ENCODE results near the gene FAM200B.

The FAM200B gene

DNA sequence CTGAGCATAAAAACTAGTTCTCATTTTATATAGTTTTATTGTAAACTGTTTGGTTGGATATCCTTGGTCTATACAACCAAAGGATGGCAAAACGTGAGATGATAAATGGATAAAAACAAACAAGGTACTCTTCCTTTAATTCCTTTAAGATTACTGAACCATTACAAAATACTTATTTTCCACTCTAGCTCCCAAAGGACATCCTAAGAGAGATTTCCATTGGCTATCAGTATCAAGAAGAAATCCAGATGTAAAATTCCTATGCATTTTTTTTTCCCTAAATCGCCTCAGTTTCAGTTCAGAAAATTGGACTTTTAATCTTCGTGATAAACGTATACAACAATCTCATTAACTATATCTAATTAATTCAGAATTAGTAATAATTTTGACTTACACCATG is 28.8 kb upstream of the FAM200B start:
- Histone ChIP-seq H3K9me3 (ENCODE audit: insufficient read depth, low read length) (no peaks in the 10 kb centered on the region), H3K27me3 (ENCODE audit: insufficient read depth, insufficient read length) (no peaks in the 10 kb centered on the region), H3K4me3 (ENCODE audit: insufficient read length, low read depth) (no peak overlapping the region), H3K4me1 (ENCODE audit: insufficient read depth, insufficient read length) (no peaks in the 10 kb centered on the region), H3K9ac (ENCODE audit: insufficient read length, low read depth) (no peak overlapping the region), H3K36me3 (ENCODE audit: insufficient read depth, insufficient read length, low read length) (peaks cover 9% of the 10 kb centered on the region)
- TF ChIP-seq ZNF274 (IDR thresholded peaks at IDR 0.05; ENCODE audit: low read depth, low read length) (no peak), SUZ12 (IDR thresholded peaks at IDR 0.05; ENCODE audit: extremely low read depth, insufficient read depth, insufficient read length) (no peak), YY1 (IDR thresholded peaks at IDR 0.05; ENCODE audit: insufficient read depth, insufficient read length) (no peak)
- no peak for DNase-seq (ENCODE audit: low read depth, low spot score)

DNA sequence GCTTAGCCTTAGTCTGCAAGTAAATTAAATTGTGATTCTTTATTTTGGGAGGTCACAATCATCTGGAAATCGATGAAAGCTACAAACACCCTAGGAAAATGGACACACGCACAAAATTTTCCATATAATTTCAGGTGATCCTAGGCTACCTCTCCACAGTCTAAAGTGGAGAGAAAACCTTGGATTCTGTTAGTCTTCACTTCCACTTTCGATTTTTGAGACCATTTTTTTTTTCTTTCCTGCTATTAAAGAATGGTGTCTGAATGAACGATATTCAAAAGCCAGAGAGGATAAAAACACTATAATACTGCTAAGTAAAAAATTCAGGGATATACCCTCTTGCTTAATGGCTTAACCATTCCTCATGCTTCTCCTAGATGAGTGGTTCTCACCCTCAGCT is 28.2 kb upstream of the FAM200B start:
- Histone ChIP-seq H3K36me3 (ENCODE audit: insufficient read depth, insufficient read length, low read length) (peaks cover 14% of the 10 kb centered on the region), H3K9ac (ENCODE audit: insufficient read length, low read depth) (peak overlapping the region; percentile 99), H3K4me3 (ENCODE audit: insufficient read length, low read depth) (peak overlapping the region; percentile 86), H3K9me3 (ENCODE audit: insufficient read depth, low read length) (no peaks in the 10 kb centered on the region), H3K27me3 (ENCODE audit: insufficient read depth, insufficient read length) (no peaks in the 10 kb centered on the region), H3K4me1 (ENCODE audit: insufficient read depth, insufficient read length) (no peaks in the 10 kb centered on the region)
- TF ChIP-seq SUZ12 (IDR thresholded peaks at IDR 0.05; ENCODE audit: extremely low read depth, insufficient read depth, insufficient read length) = no peak
- no peak for TF ChIP-seq ZNF274 (IDR thresholded peaks at IDR 0.05; ENCODE audit: low read depth, low read length)
- no peak for DNase-seq (ENCODE audit: low read depth, low spot score)

- Histone ChIP-seq H3K9me3 (ENCODE audit: insufficient read depth, low read length) (no peaks in the 10 kb centered on the region), H3K27me3 (ENCODE audit: insufficient read depth, insufficient read length) (no peaks in the 10 kb centered on the region), H3K36me3 (ENCODE audit: insufficient read depth, insufficient read length, low read length) (peaks cover 14% of the 10 kb centered on the region), H3K4me1 (ENCODE audit: insufficient read depth, insufficient read length) (no peaks in the 10 kb centered on the region), H3K4me3 (ENCODE audit: insufficient read length, low read depth) (peak overlapping the region; percentile 86), H3K9ac (ENCODE audit: insufficient read length, low read depth) (peak overlapping the region; percentile 99)
- no peak for TF ChIP-seq YY1 (IDR thresholded peaks at IDR 0.05; ENCODE audit: insufficient read depth, insufficient read length)
- TF ChIP-seq ZNF274 (IDR thresholded peaks at IDR 0.05; ENCODE audit: low read depth, low read length) = no peak
- no peak for TF ChIP-seq SUZ12 (IDR thresholded peaks at IDR 0.05; ENCODE audit: extremely low read depth, insufficient read depth, insufficient read length)
- DNase-seq (ENCODE audit: low read depth, low spot score) = no peak
Measured at GRCh38 chr4:15653864-15654592, 27.6 kb upstream of the FAM200B start.

DNA sequence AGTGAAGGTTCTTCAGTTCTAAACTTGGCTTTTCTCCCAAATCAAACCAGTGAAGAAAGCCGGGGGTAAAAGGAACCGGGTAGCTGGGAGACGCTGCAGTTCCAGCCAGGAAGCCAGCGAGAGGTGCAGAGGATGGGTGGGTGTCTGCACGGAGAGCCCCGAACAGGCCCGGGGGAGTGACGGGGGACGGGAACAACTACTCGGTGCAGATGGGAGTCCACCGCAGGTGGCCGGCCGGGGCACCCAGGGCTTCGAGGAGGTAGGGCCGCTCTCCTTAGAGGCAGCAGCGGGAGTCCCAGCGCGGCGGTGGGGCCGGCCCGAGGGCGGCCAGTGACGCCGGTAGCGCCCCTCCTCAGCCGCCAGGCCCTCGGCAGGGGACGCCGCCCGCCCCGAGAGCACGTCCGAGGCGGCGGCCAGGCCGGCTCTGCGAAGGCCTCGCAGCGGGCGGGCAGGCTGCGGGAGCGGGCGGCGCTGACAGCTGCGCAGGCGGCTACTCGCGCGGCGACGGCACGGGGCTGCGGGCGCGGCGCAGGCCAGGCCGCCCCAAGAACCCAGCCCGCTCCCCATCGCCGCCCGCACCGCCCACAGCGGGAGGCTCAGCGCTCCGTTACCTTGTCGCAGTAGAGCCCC is 26.9 kb upstream of the FAM200B start:
- peak overlapping the region; percentile 99 for H3K9ac ChIP-seq (ENCODE audit: insufficient read length, low read depth)
- H3K4me3 ChIP-seq (ENCODE audit: insufficient read length, low read depth) = peak overlapping the region; percentile 86
- no peak for DNase-seq (ENCODE audit: low read depth, low spot score)
- H3K9me3 ChIP-seq (ENCODE audit: insufficient read depth, low read length) = no peaks in the 10 kb centered on the region
- no peak for TF ChIP-seq ZNF274 (IDR thresholded peaks at IDR 0.05; ENCODE audit: low read depth, low read length)
- no peak for TF ChIP-seq YY1 (IDR thresholded peaks at IDR 0.05; ENCODE audit: insufficient read depth, insufficient read length)
- no peak for TF ChIP-seq SUZ12 (IDR thresholded peaks at IDR 0.05; ENCODE audit: extremely low read depth, insufficient read depth, insufficient read length)
- peaks cover 19% of the 10 kb centered on the region for H3K36me3 ChIP-seq (ENCODE audit: insufficient read depth, insufficient read length, low read length)
- H3K27me3 ChIP-seq (ENCODE audit: insufficient read depth, insufficient read length) = no peaks in the 10 kb centered on the region
- no peaks in the 10 kb centered on the region for H3K4me1 ChIP-seq (ENCODE audit: insufficient read depth, insufficient read length)

- Histone ChIP-seq H3K4me3 (ENCODE audit: insufficient read length, low read depth) (peak within 1 kb of the TSS; percentile 86), H3K9me3 (ENCODE audit: insufficient read depth, low read length) (no peaks in the 10 kb centered on the region), H3K4me1 (ENCODE audit: insufficient read depth, insufficient read length) (no peaks in the 10 kb centered on the region), H3K27me3 (ENCODE audit: insufficient read depth, insufficient read length) (no peaks in the 10 kb centered on the region), H3K36me3 (ENCODE audit: insufficient read depth, insufficient read length, low read length) (peaks cover 24% of the 10 kb centered on the region), H3K9ac (ENCODE audit: insufficient read length, low read depth) (peak within 1 kb of the TSS; percentile 99)
- TF ChIP-seq YY1 (IDR thresholded peaks at IDR 0.05; ENCODE audit: insufficient read depth, insufficient read length) (no peak), SUZ12 (IDR thresholded peaks at IDR 0.05; ENCODE audit: extremely low read depth, insufficient read depth, insufficient read length) (no peak), ZNF274 (IDR thresholded peaks at IDR 0.05; ENCODE audit: low read depth, low read length) (no peak)
- peak; percentile 79 for DNase-seq (ENCODE audit: low read depth, low spot score)
Measured at GRCh38 chr4:15655223-15656037, 26.2 kb upstream of the FAM200B start, which contains the start of gene FBXL5. Gene FBXL5, minus strand, starts transcription at chr4:15655357. Its CDS starts 70 bp downstream, at chr4:15655287.

- no peak for TF ChIP-seq SUZ12 (IDR thresholded peaks at IDR 0.05; ENCODE audit: extremely low read depth, insufficient read depth, insufficient read length)
- TF ChIP-seq YY1 (IDR thresholded peaks at IDR 0.05; ENCODE audit: insufficient read depth, insufficient read length) = peak; percentile 56
- Histone ChIP-seq H3K9me3 (ENCODE audit: insufficient read depth, low read length) (no peaks in the 10 kb centered on the region), H3K36me3 (ENCODE audit: insufficient read depth, insufficient read length, low read length) (peaks cover 23% of the 10 kb centered on the region), H3K27me3 (ENCODE audit: insufficient read depth, insufficient read length) (no peaks in the 10 kb centered on the region), H3K9ac (ENCODE audit: insufficient read length, low read depth) (peak overlapping the region; percentile 99), H3K4me1 (ENCODE audit: insufficient read depth, insufficient read length) (no peaks in the 10 kb centered on the region), H3K4me3 (ENCODE audit: insufficient read length, low read depth) (peak overlapping the region; percentile 71)
- DNase-seq (ENCODE audit: low read depth, low spot score) = peak; percentile 35
Measured at GRCh38 chr4:15656038-15656470, 25.6 kb upstream of the FAM200B start.

GRCh38 chr4:15657366-15657765 is 24.3 kb upstream of the FAM200B start:
- TF ChIP-seq YY1 (IDR thresholded peaks at IDR 0.05; ENCODE audit: insufficient read depth, insufficient read length) = no peak
- no peak for TF ChIP-seq ZNF274 (IDR thresholded peaks at IDR 0.05; ENCODE audit: low read depth, low read length)
- no peak for TF ChIP-seq SUZ12 (IDR thresholded peaks at IDR 0.05; ENCODE audit: extremely low read depth, insufficient read depth, insufficient read length)
- Histone ChIP-seq H3K36me3 (ENCODE audit: insufficient read depth, insufficient read length, low read length) (peaks cover 23% of the 10 kb centered on the region), H3K4me3 (ENCODE audit: insufficient read length, low read depth) (no peak overlapping the region), H3K9ac (ENCODE audit: insufficient read length, low read depth) (no peak overlapping the region), H3K9me3 (ENCODE audit: insufficient read depth, low read length) (no peaks in the 10 kb centered on the region), H3K27me3 (ENCODE audit: insufficient read depth, insufficient read length) (no peaks in the 10 kb centered on the region), H3K4me1 (ENCODE audit: insufficient read depth, insufficient read length) (no peaks in the 10 kb centered on the region)
- no peak for DNase-seq (ENCODE audit: low read depth, low spot score)
